HEK293 (cell line): ENCODE data around the gene RNF212.

ENCODE experiments used
- ZNF202 ChIP-seq: fragments of 450-650 bp; formaldehyde crosslinking; IDR thresholded peaks from 2 replicates; pipeline ENCODE4 v1.5.1; 2016; ENCODE audit warnings: missing biosample characterization, missing genetic modification characterization, borderline replicate concordance
- ZNF239 ChIP-seq: fragments of 450-650 bp; formaldehyde crosslinking; IDR thresholded peaks from 2 replicates; pipeline ENCODE4 v1.5.1; 2016; ENCODE audit warnings: missing biosample characterization, missing genetic modification characterization
- ZNF274 ChIP-seq, 2 experiments: fragments of 200-500 bp in 1 of 2; fragments of 450-650 bp in 1 of 2; sonication (Bioruptor generic) in 1 of 2; formaldehyde crosslinking in 1 of 2; IDR thresholded peaks; 2 replicates each; pipeline versions ENCODE4 v1.5.1 to v1.6.1; 2014 to 2016; ENCODE audit warnings: borderline replicate concordance in 1 of 2, inconsistent platforms in 1 of 2, low read length in 1 of 2, missing biosample characterization in 1 of 2, missing genetic modification characterization in 1 of 2
- ZNF302 ChIP-seq: fragments of 450-650 bp; formaldehyde crosslinking; IDR thresholded peaks from 2 replicates; pipeline ENCODE4 v1.5.1; 2016; ENCODE audit warnings: missing biosample characterization, missing genetic modification characterization, low read depth
- ZNF626 ChIP-seq: fragments of 450-650 bp; sonication (Bioruptor Pico); formaldehyde crosslinking; IDR thresholded peaks from 2 replicates; pipeline ENCODE4 v1.5.1; 2018; ENCODE audit warnings: missing biosample characterization, missing genetic modification characterization, inconsistent platforms
- ZNF629 ChIP-seq: fragments of 450-650 bp; formaldehyde crosslinking; IDR thresholded peaks from 2 replicates; pipeline ENCODE4 v1.5.1; 2017; ENCODE audit warnings: missing biosample characterization, missing genetic modification characterization
- ZNF658 ChIP-seq: fragments of 450-650 bp; formaldehyde crosslinking; IDR thresholded peaks from 2 replicates; pipeline ENCODE4; 2016; ENCODE audit warnings: missing biosample characterization, missing genetic modification characterization
- TF ChIP-seq, protein P1 (sequence below): fragments of 450-650 bp; formaldehyde crosslinking; IDR thresholded peaks from 2 replicates; pipeline ENCODE4 v1.5.1; 2016; ENCODE audit warnings: missing biosample characterization, missing genetic modification characterization
- TF ChIP-seq, protein P2 (sequence below): fragments of 450-650 bp; formaldehyde crosslinking; IDR thresholded peaks from 2 replicates; pipeline ENCODE4 v1.5.1; 2016; ENCODE audit warnings: missing biosample characterization, missing genetic modification characterization
- TF ChIP-seq, protein P3 (sequence below): fragments of 450-650 bp; formaldehyde crosslinking; IDR thresholded peaks from 2 replicates; pipeline ENCODE4 v1.5.1; 2016; ENCODE audit warnings: missing biosample characterization, missing genetic modification characterization
- TF ChIP-seq, protein P4 (sequence below): fragments of 450-650 bp; formaldehyde crosslinking; IDR thresholded peaks from 2 replicates; pipeline ENCODE4 v1.5.1; 2016; ENCODE audit warnings: missing biosample characterization, missing genetic modification characterization
- TF ChIP-seq, protein P5 (sequence below): fragments of 450-650 bp; formaldehyde crosslinking; IDR thresholded peaks from 2 replicates; pipeline ENCODE4; 2016; ENCODE audit warnings: missing biosample characterization, missing genetic modification characterization

DNA sequence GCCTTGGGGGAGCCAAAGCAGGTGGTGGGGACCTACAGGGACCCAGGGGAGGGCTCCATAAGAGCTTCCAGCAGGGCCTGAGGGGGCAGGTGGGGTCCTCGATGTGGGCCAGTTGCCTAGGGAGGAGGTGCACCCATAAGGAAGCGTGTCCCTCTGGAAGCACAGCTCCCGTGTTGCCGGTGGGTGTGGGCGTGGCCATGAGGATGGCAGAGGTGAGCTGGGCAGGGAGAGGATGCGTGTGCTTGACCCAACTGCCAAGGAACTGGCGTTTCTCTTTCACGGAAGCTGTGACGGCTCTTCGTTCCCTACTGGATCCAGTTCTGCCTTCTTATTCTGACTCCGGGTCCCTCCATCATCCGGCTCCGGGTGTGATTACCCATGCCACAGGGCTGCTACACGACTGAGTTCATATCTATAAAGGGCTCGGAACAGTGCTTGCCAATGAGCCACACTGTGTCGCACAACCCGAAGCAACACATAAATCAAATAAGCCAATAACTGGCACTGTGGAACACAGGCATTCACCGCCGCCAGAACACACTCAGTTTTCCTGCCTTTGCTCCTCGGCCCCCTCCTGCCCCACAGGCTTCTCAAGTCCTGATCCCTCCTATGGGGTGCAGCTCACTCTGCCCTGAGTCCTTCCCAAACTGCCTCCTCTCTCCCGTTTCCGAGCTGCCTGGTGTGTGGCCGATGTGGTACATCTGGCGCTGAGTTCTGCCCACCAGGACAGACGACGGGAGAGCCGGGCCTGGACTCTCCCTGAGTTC lies 35.5 kb downstream of the RNF212 start:
- TF ChIP-seq, protein P1, sequence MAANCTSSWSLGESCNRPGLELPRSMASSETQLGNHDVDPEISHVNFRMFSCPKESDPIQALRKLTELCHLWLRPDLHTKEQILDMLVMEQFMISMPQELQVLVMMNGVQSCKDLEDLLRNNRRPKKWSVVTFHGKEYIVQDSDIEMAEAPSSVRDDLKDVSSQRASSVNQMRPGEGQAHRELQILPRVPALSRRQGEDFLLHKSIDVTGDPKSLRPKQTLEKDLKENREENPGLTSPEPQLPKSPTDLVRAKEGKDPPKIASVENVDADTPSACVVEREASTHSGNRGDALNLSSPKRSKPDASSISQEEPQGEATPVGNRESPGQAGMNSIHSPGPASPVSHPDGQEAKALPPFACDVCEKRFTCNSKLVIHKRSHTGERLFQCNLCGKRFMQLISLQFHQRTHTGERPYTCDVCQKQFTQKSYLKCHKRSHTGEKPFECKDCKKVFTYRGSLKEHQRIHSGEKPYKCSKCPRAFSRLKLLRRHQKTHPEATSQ (tag by site-specific recombination): no peak
- TF ChIP-seq, protein P2, sequence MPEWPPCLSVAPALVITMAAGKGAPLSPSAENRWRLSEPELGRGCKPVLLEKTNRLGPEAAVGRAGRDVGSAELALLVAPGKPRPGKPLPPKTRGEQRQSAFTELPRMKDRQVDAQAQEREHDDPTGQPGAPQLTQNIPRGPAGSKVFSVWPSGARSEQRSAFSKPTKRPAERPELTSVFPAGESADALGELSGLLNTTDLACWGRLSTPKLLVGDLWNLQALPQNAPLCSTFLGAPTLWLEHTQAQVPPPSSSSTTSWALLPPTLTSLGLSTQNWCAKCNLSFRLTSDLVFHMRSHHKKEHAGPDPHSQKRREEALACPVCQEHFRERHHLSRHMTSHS (tag by site-specific recombination): no peak
- TF ChIP-seq ZNF629 (tag by site-specific recombination): no peak
- TF ChIP-seq, protein P3, sequence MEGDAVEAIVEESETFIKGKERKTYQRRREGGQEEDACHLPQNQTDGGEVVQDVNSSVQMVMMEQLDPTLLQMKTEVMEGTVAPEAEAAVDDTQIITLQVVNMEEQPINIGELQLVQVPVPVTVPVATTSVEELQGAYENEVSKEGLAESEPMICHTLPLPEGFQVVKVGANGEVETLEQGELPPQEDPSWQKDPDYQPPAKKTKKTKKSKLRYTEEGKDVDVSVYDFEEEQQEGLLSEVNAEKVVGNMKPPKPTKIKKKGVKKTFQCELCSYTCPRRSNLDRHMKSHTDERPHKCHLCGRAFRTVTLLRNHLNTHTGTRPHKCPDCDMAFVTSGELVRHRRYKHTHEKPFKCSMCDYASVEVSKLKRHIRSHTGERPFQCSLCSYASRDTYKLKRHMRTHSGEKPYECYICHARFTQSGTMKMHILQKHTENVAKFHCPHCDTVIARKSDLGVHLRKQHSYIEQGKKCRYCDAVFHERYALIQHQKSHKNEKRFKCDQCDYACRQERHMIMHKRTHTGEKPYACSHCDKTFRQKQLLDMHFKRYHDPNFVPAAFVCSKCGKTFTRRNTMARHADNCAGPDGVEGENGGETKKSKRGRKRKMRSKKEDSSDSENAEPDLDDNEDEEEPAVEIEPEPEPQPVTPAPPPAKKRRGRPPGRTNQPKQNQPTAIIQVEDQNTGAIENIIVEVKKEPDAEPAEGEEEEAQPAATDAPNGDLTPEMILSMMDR (tag by site-specific recombination): no peak
- TF ChIP-seq ZNF274 (IDR thresholded peaks at IDR 0.05; ENCODE audit: low read length): no peak
- no peak for TF ChIP-seq ZNF274 (tag by site-specific recombination; IDR thresholded peaks at IDR 0.05; ENCODE audit: borderline replicate concordance)
- TF ChIP-seq ZNF239 (tag by site-specific recombination): no peak
- TF ChIP-seq ZNF302: no peak
- no peak for TF ChIP-seq ZNF626
- TF ChIP-seq, protein P4, sequence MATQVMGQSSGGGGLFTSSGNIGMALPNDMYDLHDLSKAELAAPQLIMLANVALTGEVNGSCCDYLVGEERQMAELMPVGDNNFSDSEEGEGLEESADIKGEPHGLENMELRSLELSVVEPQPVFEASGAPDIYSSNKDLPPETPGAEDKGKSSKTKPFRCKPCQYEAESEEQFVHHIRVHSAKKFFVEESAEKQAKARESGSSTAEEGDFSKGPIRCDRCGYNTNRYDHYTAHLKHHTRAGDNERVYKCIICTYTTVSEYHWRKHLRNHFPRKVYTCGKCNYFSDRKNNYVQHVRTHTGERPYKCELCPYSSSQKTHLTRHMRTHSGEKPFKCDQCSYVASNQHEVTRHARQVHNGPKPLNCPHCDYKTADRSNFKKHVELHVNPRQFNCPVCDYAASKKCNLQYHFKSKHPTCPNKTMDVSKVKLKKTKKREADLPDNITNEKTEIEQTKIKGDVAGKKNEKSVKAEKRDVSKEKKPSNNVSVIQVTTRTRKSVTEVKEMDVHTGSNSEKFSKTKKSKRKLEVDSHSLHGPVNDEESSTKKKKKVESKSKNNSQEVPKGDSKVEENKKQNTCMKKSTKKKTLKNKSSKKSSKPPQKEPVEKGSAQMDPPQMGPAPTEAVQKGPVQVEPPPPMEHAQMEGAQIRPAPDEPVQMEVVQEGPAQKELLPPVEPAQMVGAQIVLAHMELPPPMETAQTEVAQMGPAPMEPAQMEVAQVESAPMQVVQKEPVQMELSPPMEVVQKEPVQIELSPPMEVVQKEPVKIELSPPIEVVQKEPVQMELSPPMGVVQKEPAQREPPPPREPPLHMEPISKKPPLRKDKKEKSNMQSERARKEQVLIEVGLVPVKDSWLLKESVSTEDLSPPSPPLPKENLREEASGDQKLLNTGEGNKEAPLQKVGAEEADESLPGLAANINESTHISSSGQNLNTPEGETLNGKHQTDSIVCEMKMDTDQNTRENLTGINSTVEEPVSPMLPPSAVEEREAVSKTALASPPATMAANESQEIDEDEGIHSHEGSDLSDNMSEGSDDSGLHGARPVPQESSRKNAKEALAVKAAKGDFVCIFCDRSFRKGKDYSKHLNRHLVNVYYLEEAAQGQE: no peak
- TF ChIP-seq ZNF202 (tag by site-specific recombination): no peak
- TF ChIP-seq, protein P5, sequence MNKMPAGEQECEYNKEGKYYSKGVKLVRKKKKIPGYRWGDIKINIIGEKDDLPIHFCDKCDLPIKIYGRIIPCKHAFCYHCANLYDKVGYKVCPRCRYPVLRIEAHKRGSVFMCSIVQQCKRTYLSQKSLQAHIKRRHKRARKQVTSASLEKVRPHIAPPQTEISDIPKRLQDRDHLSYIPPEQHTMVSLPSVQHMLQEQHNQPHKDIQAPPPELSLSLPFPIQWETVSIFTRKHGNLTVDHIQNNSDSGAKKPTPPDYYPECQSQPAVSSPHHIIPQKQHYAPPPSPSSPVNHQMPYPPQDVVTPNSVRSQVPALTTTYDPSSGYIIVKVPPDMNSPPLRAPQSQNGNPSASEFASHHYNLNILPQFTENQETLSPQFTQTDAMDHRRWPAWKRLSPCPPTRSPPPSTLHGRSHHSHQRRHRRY (tag by site-specific recombination): no peak
- TF ChIP-seq ZNF658 (tag by site-specific recombination): no peak
